ENCODE results near the gene ELMOD3.
A peak's percentile ranks its signal among the peaks of the same experiment; 100 is the strongest.
"Not testable (repeated sequence)": the region's sequence is repeated elsewhere in the genome, so short reads cannot be mapped to it uniquely, and the experiment has no call there.

The ELMOD3 gene

DNA sequence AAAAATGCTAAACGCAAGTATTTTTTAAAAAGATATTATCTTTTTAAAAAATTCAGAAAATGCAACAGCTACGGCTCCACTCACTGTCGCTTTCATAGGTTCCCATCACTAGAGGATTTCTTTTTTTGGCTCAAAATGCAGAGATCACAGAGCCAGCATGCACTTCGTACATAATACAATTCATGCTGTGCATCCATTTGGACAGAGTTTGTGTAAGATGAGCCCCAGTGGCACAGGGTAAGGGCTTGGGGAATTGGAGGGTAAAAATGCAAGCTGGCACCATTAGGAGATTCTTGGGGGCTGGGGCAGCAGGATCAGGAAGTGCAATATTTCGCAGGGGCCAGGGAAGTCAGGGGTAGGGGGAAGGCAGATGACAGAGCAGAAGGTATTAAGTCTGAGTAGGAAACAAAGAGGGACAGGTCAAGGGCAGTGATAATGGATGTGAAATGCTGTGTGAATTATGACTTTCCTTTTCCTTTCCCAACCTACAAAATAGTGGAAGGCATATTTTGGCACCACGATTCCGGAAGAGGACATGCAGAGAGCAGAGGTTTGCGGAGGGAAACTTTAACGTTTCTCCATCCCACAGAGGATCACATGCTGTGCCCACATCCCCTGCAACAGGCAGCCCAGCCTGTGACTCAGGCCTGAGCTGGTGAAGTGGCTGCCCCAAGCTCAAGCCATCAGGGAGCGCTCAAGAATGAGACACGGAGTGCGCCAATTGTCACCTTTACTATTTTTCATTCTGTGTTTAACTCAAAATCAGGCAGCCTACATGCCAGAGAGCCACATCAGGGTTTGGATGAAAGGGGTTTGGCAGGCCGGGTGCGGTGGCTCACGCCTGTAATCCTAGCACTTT lies 50.9 kb downstream of the ELMOD3 start:
- DNase-seq = peak; percentile 90 to 96

- peak; percentile 86 to 93 for DNase-seq
These were observed 55.4 kb downstream of the ELMOD3 start, which contains the start of gene CAPG for GRCh38 chr2:85409845-85410583. TSS of gene CAPG (minus strand) at chr2:85410366. CDS start at chr2:85402145, 8,221 bp downstream.

GRCh38 chr2:85410584-85411404 lies 56.2 kb downstream of the ELMOD3 start:
- DNase-seq = peak in 1 of 2 donors; percentile 49

DNA sequence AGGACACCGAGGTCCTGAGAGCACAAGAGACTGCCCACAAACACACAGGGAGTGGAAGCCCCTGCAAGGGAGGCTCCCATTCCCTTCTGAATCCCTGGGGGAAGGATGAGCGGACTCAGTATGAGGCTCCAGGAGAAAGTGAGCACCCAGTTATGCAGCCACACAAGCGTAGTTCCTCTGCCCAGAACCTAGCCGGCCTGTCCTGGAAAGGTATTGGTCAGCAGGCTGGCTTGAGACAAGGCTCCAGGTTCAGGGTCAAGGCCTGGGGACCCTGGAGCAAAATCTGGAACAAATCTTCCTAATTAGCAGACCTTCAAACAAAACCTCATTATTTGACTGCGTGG lies 56.8 kb downstream of the ELMOD3 start:
- DNase-seq = no peak

DNA sequence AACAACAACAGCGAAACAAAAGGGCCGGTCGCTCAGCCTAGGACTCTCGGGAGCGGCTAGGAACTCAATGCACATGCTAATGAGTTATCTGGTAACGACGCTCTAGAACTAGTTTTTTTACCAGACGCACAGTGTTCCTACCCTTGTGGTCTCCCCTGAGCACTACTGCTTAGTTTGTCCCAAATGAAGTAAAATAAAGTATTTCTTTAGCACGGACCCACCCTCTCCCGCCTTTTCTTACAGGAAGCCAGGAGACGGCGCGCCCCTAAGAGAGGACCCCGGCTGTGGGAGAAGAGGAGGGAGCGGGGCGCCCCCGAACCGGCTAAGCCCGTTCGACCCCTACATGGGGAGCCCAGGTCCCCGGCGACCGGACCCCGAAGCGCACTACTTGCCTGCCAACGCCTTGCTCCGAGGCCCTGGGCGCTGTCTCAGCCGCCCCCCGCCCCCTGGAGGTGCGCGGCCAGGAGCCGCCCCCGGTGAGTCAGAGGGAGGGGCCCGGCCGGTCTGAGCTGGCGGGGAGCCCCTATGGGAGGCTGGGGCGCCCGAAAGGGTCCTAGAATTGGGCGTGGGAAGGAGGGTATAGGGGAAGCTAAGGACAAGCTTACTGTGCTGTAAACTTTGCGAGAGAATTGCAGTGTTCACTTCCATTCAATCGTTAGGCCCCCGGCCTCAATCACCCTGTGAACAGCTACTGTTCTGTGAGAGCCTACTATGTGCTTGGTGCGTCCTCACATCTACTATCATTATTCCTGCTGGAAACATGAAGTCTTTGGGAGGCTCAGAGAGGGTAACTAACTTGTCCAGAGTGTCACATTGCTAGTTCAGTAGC lies 59.2 kb downstream of the ELMOD3 start:
- peak; percentile 76 to 96 for DNase-seq

DNA sequence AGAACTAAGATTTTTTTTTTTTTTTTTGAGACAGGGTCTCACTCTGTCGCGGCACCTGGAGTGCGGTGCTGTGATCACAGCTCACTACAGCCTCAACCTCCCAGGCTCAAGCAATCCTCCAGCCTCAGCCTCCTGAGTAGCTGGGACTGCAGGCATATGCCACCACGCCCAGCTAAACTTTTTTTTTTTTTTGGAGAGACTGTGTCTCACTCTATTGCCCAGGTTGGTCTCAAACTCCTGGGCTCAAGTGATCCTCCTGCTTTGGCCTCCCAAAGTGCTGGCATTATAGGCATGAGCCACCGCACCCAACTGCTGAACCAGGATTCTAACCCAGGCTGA lies 59.8 kb downstream of the ELMOD3 start:
- DNase-seq = not testable (repeated sequence)

GRCh38 chr2:85414761-85415553 lies 60.4 kb downstream of the ELMOD3 start:
- DNase-seq = peak; percentile 94 to 100

- DNase-seq = peak; percentile 89 to 95
These were observed 61.5 kb downstream of the ELMOD3 start for GRCh38 chr2:85415980-85416650.

- DNase-seq = peak; percentile 73 to 82
These were observed 63.8 kb downstream of the ELMOD3 start, which contains the start of gene SH2D6 for GRCh38 chr2:85418132-85419008. TSS of gene SH2D6 (plus strand) at chr2:85418714. CDS start at chr2:85429466, 10,752 bp downstream.

DNA sequence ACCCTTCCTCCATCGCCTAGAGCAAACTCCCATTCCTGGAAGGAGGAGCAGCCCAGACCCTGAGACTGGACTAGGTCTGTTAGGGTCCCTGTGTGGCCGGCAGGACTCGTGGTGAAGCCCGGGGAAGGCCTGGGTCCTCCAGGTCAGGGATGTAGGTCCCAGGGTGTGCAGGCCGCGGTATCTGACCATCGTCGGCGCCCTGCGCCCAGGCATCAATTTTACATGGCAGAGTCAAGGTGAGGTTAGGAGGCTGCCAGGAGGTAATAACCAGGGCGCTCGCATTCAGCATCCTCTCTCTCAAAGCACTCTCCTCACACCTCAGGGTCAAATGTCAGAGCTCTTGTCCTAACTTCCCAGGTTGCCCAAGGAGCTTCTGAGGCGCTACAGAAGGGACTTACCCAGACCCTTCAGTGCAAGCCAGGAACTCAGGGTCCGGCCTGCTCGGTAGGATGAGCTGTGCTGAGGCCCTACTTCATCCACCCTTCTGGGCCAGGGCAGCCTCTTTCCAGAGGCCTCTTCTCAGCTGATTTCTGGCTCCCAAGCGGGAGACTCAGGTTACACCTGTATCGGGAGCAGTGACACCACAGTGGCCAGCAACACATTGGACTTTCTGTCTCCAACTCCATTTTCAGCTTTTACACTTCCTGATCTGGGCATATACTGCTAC lies 64.6 kb downstream of the ELMOD3 start:
- DNase-seq = no peak

- peak in 1 of 2 donors; percentile 95 for DNase-seq
These were observed 66.1 kb downstream of the ELMOD3 start for GRCh38 chr2:85420536-85421259.

DNA sequence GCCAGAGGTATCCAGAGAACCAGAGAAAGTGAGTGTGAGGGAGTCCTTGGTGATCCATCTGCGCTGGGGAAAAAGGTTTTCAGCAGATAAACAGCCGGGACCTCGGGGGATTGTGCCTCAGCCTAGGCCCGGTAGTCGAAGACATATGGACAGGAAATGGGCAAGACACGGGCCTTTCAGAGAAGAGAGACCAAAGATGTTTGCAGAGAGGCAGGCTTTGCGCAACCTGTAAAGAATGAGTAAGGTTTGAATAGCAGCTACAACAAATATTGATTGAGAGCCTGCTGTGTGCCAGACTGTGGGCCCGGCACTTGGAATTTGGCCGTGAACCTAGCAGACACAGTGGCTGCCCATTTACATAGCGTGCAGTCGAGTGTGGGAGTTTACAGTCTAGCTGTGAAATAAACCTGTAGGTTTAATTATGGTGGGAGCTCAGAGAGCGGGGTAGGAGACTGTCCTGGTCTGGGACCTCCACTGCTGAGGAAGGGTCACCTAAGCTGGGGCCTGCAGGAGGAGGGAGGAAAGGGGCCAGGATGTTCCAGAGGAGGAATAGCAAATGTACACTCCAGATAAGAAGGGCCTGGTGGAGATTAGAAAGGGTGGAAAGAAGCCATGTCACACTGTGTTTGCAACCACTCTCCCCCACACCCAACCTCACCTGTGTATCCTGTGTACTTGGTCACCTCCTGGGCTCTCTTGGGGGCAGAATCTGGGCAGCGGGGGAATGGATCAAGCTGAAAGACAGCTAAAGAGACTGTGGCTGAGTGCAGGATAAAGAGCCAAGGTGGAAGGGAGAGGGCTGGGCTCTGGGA lies 66.9 kb downstream of the ELMOD3 start:
- DNase-seq = no peak

DNA sequence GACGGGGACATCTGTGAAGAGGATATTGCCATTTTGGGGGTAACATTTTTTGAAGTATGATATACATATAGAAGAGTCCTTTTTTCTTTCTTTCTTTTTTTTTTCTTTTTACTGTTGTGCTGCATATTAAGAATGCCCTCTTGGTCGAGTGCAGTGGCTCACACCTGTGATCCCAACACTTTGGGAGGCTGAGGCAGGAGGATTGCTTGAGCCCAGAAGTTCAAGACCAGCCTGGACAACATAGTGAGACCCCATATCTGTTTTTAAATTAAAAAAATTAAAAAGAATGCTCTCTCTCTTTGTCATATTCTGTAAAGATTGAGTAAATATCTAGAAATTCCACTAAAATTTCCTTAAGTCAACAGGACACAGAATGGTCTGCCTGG lies 67.5 kb downstream of the ELMOD3 start:
- no peak for DNase-seq

DNA sequence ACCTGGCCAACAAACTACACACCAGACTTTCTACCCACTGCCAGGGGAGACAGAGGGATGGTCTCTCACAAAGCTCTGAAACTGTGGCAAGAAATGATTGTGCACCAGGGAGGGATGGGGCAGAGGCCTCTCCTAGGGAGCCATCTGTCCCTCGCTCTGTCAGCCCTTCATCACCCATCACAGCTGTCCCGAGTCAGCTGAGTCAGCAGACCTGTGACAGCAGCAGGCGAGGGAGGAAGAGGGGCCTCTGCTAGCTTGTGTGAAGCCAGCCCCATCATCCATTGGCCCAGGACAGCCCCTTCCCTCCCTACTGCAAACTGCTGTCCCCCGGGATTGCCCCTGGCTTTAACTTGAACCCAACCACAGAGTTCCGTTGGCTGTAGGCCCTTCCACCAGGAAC lies 69.0 kb downstream of the ELMOD3 start:
- no peak for DNase-seq

GRCh38 chr2:85425588-85425987 lies 71.0 kb downstream of the ELMOD3 start:
- DNase-seq = no peak

DNA sequence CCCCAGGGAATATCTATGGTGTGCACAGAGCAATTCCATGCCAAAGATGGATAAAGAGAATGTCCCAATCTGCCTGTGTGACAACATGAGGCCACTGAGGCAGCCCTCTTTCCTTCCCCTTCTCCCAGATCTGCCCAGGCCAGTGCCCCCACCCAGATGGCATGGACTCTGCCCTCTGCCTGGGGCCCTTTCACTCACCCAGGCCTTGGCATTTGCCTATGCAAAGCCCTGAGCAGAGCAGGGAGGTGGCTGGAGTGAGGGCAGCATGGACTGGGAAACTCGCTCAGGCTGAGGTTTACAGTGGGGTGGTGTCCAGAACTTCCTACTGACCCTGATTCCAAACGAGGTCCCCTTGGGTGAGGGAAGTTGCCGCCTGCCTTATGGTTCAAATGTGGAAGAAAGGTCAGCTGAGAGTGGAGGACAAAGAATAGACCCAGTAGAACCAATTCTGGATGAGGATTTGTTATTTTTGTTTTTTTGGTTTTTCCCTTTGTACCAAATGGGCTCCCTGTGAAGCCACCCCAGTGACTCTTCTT lies 72.8 kb downstream of the ELMOD3 start:
- DNase-seq = no peak

GRCh38 chr2:85428343-85428881 lies 73.8 kb downstream of the ELMOD3 start:
- DNase-seq = peak; percentile 86 to 91

All from inflammatory macrophage treated with lipopolysaccharide for 1 hour (primary cell).